Erythroblast (primary cell): ENCODE data around the gene DMD.

Experiments used
- DNase-seq, 2 experiments: peaks; one replicate each; lab custom pipeline; 2025; lab: John Stamatoyannopoulos, UW
- GATA1 ChIP-seq: IDR thresholded peaks from 2 replicates; pipeline ENCODE4 v1.6.1; 2011; ENCODE audit warnings: low read depth, mild to moderate bottlenecking, control low read depth, low read length, moderate library complexity
- POLR2A ChIP-seq: IDR thresholded peaks from 2 replicates; pipeline ENCODE4 v1.6.1; 2011; ENCODE audit warnings: mild to moderate bottlenecking, low read length

Gene DMD

GRCh38 chrX:31217084-31217483 lies 1994.3 kb downstream of the DMD start:
- TF ChIP-seq GATA1: no peak
- TF ChIP-seq POLR2A: no peak
- no peak for DNase-seq

- DNase-seq: no peak
- TF ChIP-seq POLR2A: no peak
- no peak for TF ChIP-seq GATA1
These were observed 1996.0 kb downstream of the DMD start for GRCh38 chrX:31215277-31215815.

- DNase-seq: peak in 1 of 2 experiments; percentile 0
- TF ChIP-seq POLR2A: no peak
- no peak for TF ChIP-seq GATA1
These were observed 1997.4 kb downstream of the DMD start for GRCh38 chrX:31213941-31214340.

GRCh38 chrX:31212856-31213748 lies 1998.2 kb downstream of the DMD start:
- DNase-seq: no peak

GRCh38 chrX:31209005-31209628 lies 2002.2 kb downstream of the DMD start:
- TF ChIP-seq POLR2A (no peak), GATA1 (no peak)
- no peak for DNase-seq

More at GRCh38 chrX:31212856-31213748, 1998.2 kb downstream of the DMD start:
- TF ChIP-seq GATA1 (no peak), POLR2A (no peak)

- DNase-seq: no peak
- TF ChIP-seq GATA1 (no peak), POLR2A (no peak)
These were observed 2009.8 kb downstream of the DMD start for GRCh38 chrX:31201503-31201902.

- DNase-seq: no peak
- TF ChIP-seq GATA1 (no peak), POLR2A (no peak)
These were observed 2010.9 kb downstream of the DMD start for GRCh38 chrX:31200430-31200829.

- DNase-seq: no peak
- TF ChIP-seq GATA1 (no peak), POLR2A (no peak)
These were observed 2011.6 kb downstream of the DMD start for GRCh38 chrX:31199840-31200114.

- TF ChIP-seq GATA1 (no peak), POLR2A (no peak)
- DNase-seq: no peak
These were observed 2012.1 kb downstream of the DMD start for GRCh38 chrX:31199056-31199839.

- DNase-seq: no peak
- TF ChIP-seq POLR2A (no peak), GATA1 (no peak)
These were observed 2021.0 kb downstream of the DMD start for GRCh38 chrX:31190221-31190975.

- no peak for DNase-seq
- TF ChIP-seq GATA1 (no peak), POLR2A (no peak)
These were observed 2024.5 kb downstream of the DMD start for GRCh38 chrX:31186693-31187338.

- TF ChIP-seq GATA1 (no peak), POLR2A (no peak)
- DNase-seq: no peak
These were observed 2025.5 kb downstream of the DMD start for GRCh38 chrX:31185884-31186283.
